RWPE2 (cell line): ENCODE measurements around the gene PLXNA4.

Source experiments
- ATAC-seq: fragments of 200-7000 bp; cut with Tn5 transposase; 3 replicates; pipeline ENCODE4 v1.9.1; 2021; ENCODE audit warnings: low read depth
- DNase-seq: peaks from one replicate; pipeline ENCODE4 v3.0.0-alpha.2; 2020; ENCODE audit warnings: low spot score
- H3K27ac ChIP-seq: fragments of 450-650 bp; 2 replicates; pipeline ENCODE4 v1.5.1; 2017; ENCODE audit warnings: mild to moderate bottlenecking; ENCODE audit not compliant: poor library complexity, severe bottlenecking
- H3K27me3 ChIP-seq: fragments of 250-450 bp; sonication (Bioruptor Pico); 2 replicates; pipeline ENCODE4 v1.5.1; 2021; ENCODE audit warnings: mild to moderate bottlenecking, moderate library complexity; ENCODE audit not compliant: insufficient read depth, poor library complexity, severe bottlenecking
- H3K36me3 ChIP-seq: fragments of 250-450 bp; sonication (Bioruptor Pico); 2 replicates; pipeline ENCODE4 v1.5.1; 2020; ENCODE audit warnings: low read depth, mild to moderate bottlenecking, moderate library complexity
- H3K4me1 ChIP-seq: fragments of 250-450 bp; sonication (Bioruptor Pico); 2 replicates; pipeline ENCODE4 v1.5.1; 2021; ENCODE audit warnings: mild to moderate bottlenecking, moderate library complexity; ENCODE audit not compliant: insufficient read depth, poor library complexity, severe bottlenecking
- H3K4me3 ChIP-seq: fragments of 250-450 bp; sonication (Bioruptor Pico); 2 replicates; pipeline ENCODE4 v1.5.1; 2021; ENCODE audit warnings: mild to moderate bottlenecking, moderate library complexity; ENCODE audit not compliant: severe bottlenecking
- H3K9me3 ChIP-seq: fragments of 250-450 bp; sonication (Bioruptor Pico); 2 replicates; pipeline ENCODE4 v1.5.1; 2021; ENCODE audit warnings: mild to moderate bottlenecking, moderate library complexity; ENCODE audit not compliant: severe bottlenecking
- CTCF ChIP-seq: fragments of 450-650 bp; IDR thresholded peaks from one replicate; pipeline ENCODE4 v1.5.1; 2017; ENCODE audit warnings: mild to moderate bottlenecking, moderate library complexity; ENCODE audit not compliant: poor library complexity, severe bottlenecking

Gene PLXNA4

GRCh38 chr7:132542895-132543294, 33.4 kb downstream of the PLXNA4 start:
- ATAC-seq: no peak
- Histone ChIP-seq H3K36me3 (no peaks in the 10 kb centered on the region), H3K27ac (no peak overlapping the region), H3K4me1 (no peaks in the 10 kb centered on the region), H3K9me3 (no peaks in the 10 kb centered on the region), H3K27me3 (no peaks in the 10 kb centered on the region), H3K4me3 (no peak overlapping the region)
- no peak for TF ChIP-seq CTCF
- DNase-seq: no peak

- Histone ChIP-seq H3K27me3 (no peaks in the 10 kb centered on the region), H3K4me3 (no peak overlapping the region), H3K36me3 (no peaks in the 10 kb centered on the region), H3K27ac (no peak overlapping the region), H3K4me1 (no peaks in the 10 kb centered on the region), H3K9me3 (no peaks in the 10 kb centered on the region)
- TF ChIP-seq CTCF: no peak
- DNase-seq (no peak), ATAC-seq (no peak)
Observed at GRCh38 chr7:132541656-132542055, 34.6 kb downstream of the PLXNA4 start.

- H3K4me1 ChIP-seq: no peaks in the 10 kb centered on the region
- peaks cover 14% of the 10 kb centered on the region for H3K27me3 ChIP-seq
- ATAC-seq (no peak), DNase-seq (no peak)
- H3K4me3 ChIP-seq: no peak overlapping the region
- no peaks in the 10 kb centered on the region for H3K9me3 ChIP-seq
- H3K27ac ChIP-seq: no peak overlapping the region
- H3K36me3 ChIP-seq: no peaks in the 10 kb centered on the region
- TF ChIP-seq CTCF: no peak
Observed at GRCh38 chr7:132537456-132538145, 38.7 kb downstream of the PLXNA4 start.

- Histone ChIP-seq H3K4me1 (no peaks in the 10 kb centered on the region), H3K9me3 (no peaks in the 10 kb centered on the region), H3K27ac (no peak overlapping the region), H3K27me3 (peaks cover 20% of the 10 kb centered on the region), H3K36me3 (no peaks in the 10 kb centered on the region), H3K4me3 (no peak overlapping the region)
- peak; percentile 55; the same call in 2 of the 3 replicates for ATAC-seq
- no peak for DNase-seq
- TF ChIP-seq CTCF: no peak
Observed at GRCh38 chr7:132536654-132537395, 39.4 kb downstream of the PLXNA4 start.

- Histone ChIP-seq H3K9me3 (no peaks in the 10 kb centered on the region), H3K36me3 (no peaks in the 10 kb centered on the region), H3K4me1 (no peaks in the 10 kb centered on the region), H3K27me3 (peaks cover 40% of the 10 kb centered on the region), H3K4me3 (no peak overlapping the region), H3K27ac (no peak overlapping the region)
- DNase-seq (no peak), ATAC-seq (no peak)
- no peak for TF ChIP-seq CTCF
Observed at GRCh38 chr7:132533916-132534315, 42.4 kb downstream of the PLXNA4 start.
